Hematopoietic multipotent progenitor cell treated with erythropoietin and hydrocortisone succinate and interleukin-3 and kit ligand, for 4 days (in vitro differentiated cells): Measurements from ENCODE around the gene DUSP12.
A peak's percentile ranks its signal among the peaks of the same experiment; 100 is the strongest.
"Not testable (repeated sequence)": the region's sequence is repeated elsewhere in the genome, so short reads cannot be mapped to it uniquely, and the experiment has no call there.

Source experiments
- DNase-seq: peaks from one replicate; pipeline ENCODE4 v3.0.0-alpha.2; 2015

DUSP12 gene

GRCh38 chr1:161727256-161727924, 22.2 kb upstream of the DUSP12 start:
- DNase-seq: peak; percentile 80

DNA sequence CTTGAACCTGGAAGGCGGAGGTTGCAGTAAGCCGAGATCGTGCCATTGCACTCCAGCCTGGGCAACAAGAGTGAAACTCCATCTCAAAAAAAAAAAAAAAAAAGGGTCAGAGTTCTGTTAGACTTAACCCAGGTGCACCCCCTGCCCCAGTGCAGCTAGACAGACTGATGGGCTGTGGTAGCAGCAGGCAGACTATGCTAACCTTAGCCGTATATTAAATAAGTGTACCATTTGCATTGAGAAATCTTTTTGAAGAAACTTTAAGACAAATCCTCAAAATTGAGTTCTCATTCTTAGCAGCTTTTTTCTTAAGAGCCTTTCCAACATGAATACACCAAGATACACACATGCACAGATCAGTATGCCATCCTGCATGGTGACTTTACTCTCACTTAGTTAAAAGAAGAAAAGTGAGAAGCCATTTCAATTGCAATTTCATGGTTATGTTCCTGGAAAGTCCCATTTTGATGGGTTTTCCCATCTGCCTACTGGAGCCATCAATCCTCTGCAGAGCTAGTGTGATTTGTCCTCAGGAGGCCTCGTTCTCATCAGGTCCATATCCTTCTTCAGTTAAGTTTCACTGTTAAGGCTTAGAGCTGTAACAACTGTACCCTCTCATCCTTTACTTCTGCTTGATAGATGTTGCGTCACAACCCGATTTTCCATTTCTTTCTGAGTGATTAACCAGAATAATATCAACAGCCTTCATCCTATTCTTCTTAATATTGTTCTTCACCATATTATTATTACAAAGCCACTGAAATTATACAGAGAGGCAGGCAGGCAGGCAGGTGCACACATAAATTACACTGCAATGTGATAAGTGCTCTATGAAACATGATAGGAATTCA, 21.0 kb upstream of the DUSP12 start:
- no peak for DNase-seq

GRCh38 chr1:161730050-161730564, 19.5 kb upstream of the DUSP12 start:
- DNase-seq: peak; percentile 22

DNA sequence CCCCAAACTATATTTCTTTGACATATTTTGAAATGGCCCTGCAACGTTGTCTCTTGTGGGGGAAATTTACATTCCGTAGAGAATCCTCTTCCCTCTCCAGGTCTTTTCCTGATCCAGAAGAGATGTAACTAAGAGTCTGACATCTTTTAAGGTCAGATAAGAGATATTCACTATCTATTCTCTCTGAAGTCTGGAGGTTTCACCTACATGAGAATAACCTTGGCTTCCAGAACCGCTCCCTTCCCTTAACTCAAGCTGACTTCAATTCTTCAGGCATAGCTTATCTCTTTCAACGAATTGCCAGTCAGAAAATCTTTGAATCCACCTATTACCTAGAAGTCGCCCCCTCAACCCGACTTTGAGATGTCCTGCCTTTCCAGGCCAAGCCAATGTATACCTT, 18.3 kb upstream of the DUSP12 start:
- no peak for DNase-seq

- peak; percentile 63 for DNase-seq
Observed at GRCh38 chr1:161731981-161732718, 17.4 kb upstream of the DUSP12 start.

DNA sequence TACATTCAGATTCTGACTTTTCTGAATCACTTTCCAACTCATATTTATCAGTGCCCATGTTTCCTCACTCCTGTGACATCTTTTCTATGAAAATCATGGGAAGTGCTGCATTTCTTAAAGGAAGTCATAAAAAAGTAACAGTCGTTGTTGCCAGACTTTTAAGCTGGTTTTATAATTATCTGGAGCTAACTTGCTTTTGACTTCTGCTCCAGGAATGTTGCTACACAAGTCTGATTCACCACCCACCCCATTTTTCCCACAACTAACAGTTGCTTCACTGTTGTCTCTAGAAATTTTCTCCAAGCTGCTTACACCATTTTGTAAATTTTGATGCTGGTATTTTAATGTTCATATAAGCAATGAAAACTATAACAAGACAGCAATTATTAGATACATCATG, 16.1 kb upstream of the DUSP12 start:
- no peak for DNase-seq

DNA sequence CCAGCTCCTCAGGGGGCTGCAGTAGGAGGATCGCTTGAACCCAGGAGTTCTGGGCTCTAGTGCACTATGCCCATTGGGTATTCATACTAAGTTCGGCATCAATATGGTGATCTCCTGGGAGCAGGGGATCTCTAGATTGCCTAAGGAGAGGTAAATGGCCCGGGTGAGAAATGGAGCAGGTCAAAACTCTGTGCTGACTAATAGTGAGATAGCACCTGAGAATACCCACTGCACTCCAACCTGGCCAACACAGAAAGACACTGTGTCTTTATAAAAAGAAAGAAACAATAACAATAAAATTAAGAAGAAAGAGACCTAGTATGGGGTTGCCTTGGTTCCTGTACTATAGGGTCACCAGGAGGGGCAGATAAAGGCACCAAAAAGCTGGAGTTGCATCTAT, 13.7 kb upstream of the DUSP12 start:
- no peak for DNase-seq

GRCh38 chr1:161736335-161736969, 13.1 kb upstream of the DUSP12 start:
- no peak for DNase-seq

DNA sequence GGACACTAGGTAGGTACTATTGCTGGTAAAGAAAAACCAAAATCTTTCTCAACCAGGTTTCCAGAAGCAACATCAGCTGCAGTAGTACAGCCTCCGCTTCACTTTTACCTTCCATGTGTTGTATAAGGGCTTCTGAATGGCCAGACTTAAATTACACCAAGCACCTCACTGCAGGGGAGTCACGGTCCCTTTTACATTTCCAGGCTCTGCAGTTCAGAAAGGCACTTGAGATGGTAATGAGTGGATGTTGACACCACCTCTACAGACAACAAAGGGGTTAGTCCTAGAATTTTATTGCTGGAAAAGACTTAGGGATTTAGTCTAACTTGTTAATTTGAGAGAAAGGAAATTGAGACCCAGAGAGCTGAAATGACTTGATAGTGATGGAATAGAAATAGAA, 12.0 kb upstream of the DUSP12 start:
- DNase-seq: no peak

- peak; percentile 95 for DNase-seq
Observed at GRCh38 chr1:161738627-161739287, 10.8 kb upstream of the DUSP12 start.

GRCh38 chr1:161739865-161740566, 9.6 kb upstream of the DUSP12 start:
- no peak for DNase-seq

- peak; percentile 47 for DNase-seq
Observed at GRCh38 chr1:161740921-161741320, 8.7 kb upstream of the DUSP12 start.

DNA sequence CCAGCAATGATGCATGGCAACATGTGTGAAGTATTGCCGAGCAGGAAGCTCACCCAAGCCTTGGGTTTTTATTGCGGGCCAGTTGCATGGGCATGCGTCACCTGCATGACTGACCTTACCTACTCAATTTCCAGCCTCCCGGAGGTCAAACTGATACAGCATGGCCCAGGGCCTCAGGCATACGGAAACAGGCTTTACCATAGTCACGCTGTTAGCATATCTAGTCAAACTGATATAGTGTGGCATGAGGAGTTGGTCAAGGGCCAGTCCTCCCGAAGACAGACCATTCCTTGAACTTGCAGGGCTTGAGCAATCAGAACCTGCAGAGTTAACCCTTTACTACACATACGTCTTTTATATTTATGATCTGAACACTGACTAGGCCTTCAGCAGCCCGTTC, 6.4 kb upstream of the DUSP12 start:
- DNase-seq: no peak

DNA sequence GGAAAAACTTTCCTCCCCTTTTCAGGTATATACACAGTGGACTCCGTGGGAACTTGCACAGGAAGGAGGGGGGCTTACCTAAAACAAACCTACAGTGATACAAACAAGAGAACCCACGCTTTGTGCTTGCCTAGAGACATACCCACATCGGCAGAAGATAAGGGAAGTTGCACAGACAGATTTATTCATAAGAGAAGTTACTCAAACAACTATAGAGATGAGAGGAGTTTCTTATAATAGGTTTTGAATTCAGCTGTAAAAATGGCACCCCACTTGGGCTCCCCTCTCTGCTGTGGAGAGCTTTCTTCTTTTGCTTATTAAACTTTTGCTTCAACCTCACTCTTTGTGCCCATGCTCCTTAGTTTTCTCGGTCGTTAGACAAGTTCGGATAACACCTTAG, 1.8 kb upstream of the DUSP12 start:
- DNase-seq: peak; percentile 41

DNA sequence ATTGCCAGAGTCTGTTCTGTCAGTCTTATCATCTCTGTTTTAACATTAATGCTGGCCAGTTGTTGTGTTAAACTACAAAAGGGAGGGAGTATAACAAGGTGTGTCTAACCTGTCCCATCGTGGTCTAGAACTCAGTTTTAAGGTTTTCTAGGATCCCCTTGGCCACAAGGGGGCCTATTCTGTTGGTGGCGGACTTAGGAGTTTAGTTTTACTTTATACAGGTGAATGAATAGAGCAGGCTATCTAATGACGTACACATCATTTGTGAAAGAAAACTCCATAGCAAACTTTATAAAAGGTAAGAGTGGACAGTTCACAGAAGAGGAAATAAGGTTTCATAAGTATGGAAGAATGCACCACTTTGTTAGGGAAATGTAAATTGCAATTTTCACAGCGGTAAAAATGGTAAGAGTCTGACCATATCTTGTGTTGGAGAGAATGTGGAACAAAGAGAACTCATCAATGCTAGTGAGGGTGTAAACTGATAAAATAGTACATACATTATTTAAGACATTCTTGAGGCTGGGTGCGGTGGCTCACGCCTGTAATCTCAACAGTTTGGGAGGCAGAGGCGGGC, 14.0 kb downstream of the DUSP12 start:
- peak; percentile 63 for DNase-seq

- peak; percentile 96 for DNase-seq
Observed at GRCh38 chr1:161766102-161766981, 16.8 kb downstream of the DUSP12 start, which contains the start of gene ATF6. Gene ATF6 (plus strand): TSS chr1:161766320. CDS start chr1:161766361, 41 bp downstream.

- no peak for DNase-seq
Observed at GRCh38 chr1:161768461-161768860, 18.9 kb downstream of the DUSP12 start.

DNA sequence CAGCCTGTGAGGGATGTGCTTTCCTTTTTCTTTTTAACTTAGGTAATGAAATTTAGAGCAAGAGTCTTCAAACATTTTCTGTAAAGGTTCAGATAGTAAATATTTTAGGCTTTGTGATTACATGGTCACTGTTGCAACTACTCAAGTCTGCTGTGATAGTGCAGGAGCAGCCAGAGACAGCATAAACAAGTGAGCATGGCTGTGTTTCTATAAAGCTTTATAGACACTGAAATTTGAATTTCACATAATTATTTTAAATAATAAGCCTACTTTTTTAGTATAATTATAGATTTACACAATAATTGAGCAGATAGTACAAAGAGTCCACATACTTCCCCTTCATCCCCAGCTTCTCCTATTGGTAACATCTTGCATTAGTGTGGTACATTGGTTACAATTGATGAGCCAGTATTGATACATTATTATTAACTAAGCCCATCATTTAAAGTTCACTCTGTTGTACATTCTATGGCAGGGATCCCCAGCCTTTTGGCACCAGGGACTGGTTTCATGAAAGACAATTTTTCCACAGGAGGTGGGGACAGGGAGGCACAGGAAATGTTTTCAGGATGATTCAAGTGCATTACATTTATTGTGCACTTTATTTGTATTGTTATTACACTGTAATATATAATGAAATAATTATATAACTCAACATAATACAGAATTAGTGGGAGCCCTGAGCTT, 19.5 kb downstream of the DUSP12 start:
- DNase-seq: no peak

- DNase-seq: not testable (repeated sequence)
Observed at GRCh38 chr1:161769673-161770045, 20.1 kb downstream of the DUSP12 start.

GRCh38 chr1:161770250-161770649, 20.7 kb downstream of the DUSP12 start:
- DNase-seq: no peak
